HL-60 (cell line): Measurements from ENCODE around the gene PTHLH.

Source experiments
- CTCF ChIP-seq: IDR thresholded peaks from one replicate; pipeline ENCODE4 v1.5.1; 2011; ENCODE audit warnings: low read length, control low read depth, inconsistent platforms; ENCODE audit not compliant: insufficient read depth
- POLR2AphosphoS5 ChIP-seq: IDR thresholded peaks from 2 replicates; pipeline ENCODE4 v1.6.1; 2012; ENCODE audit warnings: low read depth

GRCh38 chr12:27915021-27915420 is 57.5 kb downstream of the PTHLH start:
- TF ChIP-seq CTCF (no peak), POLR2AphosphoS5 (no peak)
